Bronchial epithelial cell (primary cell): ENCODE data around the gene RAP1A. TPM values are rescaled to one million over a fixed set of nuclear protein-coding genes. Genes with fewer than 3 reads are reported as not detected.

Experiments
- DNase-seq: peaks from one replicate; pipeline ENCODE4 v3.0.0-alpha.2; 2010; ENCODE audit warnings: low read depth
- FAIRE-seq: peaks from 2 replicates; lab custom pipeline; 2011; peaks lifted over from hg19 to GRCh38; lab: Jason Lieb, UNC
- H3K27me3 ChIP-seq: 2 replicates; pipeline ENCODE4 v1.5.1; 2011; ENCODE audit warnings: low read length; ENCODE audit not compliant: control insufficient read depth, insufficient read depth
- H3K36me3 ChIP-seq: 2 replicates; pipeline ENCODE4 v1.5.1; 2011; ENCODE audit warnings: low read length; ENCODE audit not compliant: control insufficient read depth, insufficient read depth
- H3K4me3 ChIP-seq: 2 replicates; pipeline ENCODE4 v1.5.1; 2011; ENCODE audit warnings: mild to moderate bottlenecking, low read depth, low read length, control low read depth
- CTCF ChIP-seq: IDR thresholded peaks from 2 replicates; pipeline ENCODE4 v1.5.1; 2011; ENCODE audit warnings: mild to moderate bottlenecking, moderate library complexity, low read length, control low read depth, inconsistent platforms; ENCODE audit not compliant: insufficient read depth, severe bottlenecking
- total RNA-seq: library from RNA; depleted of rRNA; stranded (reverse); fragments of >200 nt; gene quantifications from 2 replicates; pipeline ENCODE4 v1.2.1, GENCODE V29; 2014

RAP1A gene
- total RNA-seq, 1 donor from 2014 or later, result 16.6 TPM

- DNase-seq (no peak), FAIRE-seq (no peak)
- no peaks in the 10 kb centered on the region for H3K27me3 ChIP-seq
- H3K36me3 ChIP-seq, result no peaks in the 10 kb centered on the region
- H3K4me3 ChIP-seq, result no peak overlapping the region
- TF ChIP-seq CTCF, result no peak
These were observed 25.9 kb upstream of the RAP1A start for GRCh38 chr1:111593403-111594305.

GRCh38 chr1:111594306-111594693 is 25.3 kb upstream of the RAP1A start:
- no peak overlapping the region for H3K4me3 ChIP-seq
- FAIRE-seq (no peak), DNase-seq (no peak)
- no peak for TF ChIP-seq CTCF
- H3K36me3 ChIP-seq, result no peaks in the 10 kb centered on the region
- no peaks in the 10 kb centered on the region for H3K27me3 ChIP-seq

- H3K36me3 ChIP-seq, result no peaks in the 10 kb centered on the region
- no peak overlapping the region for H3K4me3 ChIP-seq
- no peaks in the 10 kb centered on the region for H3K27me3 ChIP-seq
- FAIRE-seq, result no peak
- no peak for TF ChIP-seq CTCF
- DNase-seq, result no peak
These were observed 23.8 kb upstream of the RAP1A start for GRCh38 chr1:111595807-111596206.

- H3K4me3 ChIP-seq, result no peak overlapping the region
- no peak for DNase-seq
These were observed 23.1 kb upstream of the RAP1A start for GRCh38 chr1:111596499-111596898.

GRCh38 chr1:111597426-111597825 is 22.2 kb upstream of the RAP1A start:
- FAIRE-seq (no peak), DNase-seq (no peak)
- no peaks in the 10 kb centered on the region for H3K36me3 ChIP-seq
- TF ChIP-seq CTCF, result no peak
- H3K27me3 ChIP-seq, result no peaks in the 10 kb centered on the region
- H3K4me3 ChIP-seq, result no peak overlapping the region

More at GRCh38 chr1:111596499-111596898, 23.1 kb upstream of the RAP1A start:
- no peak for FAIRE-seq
- Histone ChIP-seq H3K36me3 (no peaks in the 10 kb centered on the region), H3K27me3 (no peaks in the 10 kb centered on the region)
- TF ChIP-seq CTCF, result no peak
